Lower leg skin (tissue), 4 donors: ENCODE results near the gene BACH1. TPM values are rescaled to one million over a fixed set of nuclear protein-coding genes. Genes with fewer than 3 reads are reported as not detected.

ENCODE experiments used
- DNase-seq, 2 donors: peaks; one replicate each; pipeline ENCODE4 v3.0.0-alpha.2; 2019; ENCODE audit warnings: low spot score in 2 of 2
- H3K4me3 ChIP-seq: fragments of 200-600 bp; sonication (generic); 2 replicates; pipeline ENCODE4 v1.5.1; 2017; ENCODE audit warnings: mild to moderate bottlenecking, low read depth; ENCODE audit not compliant: poor library complexity, severe bottlenecking
- POLR2A ChIP-seq, 2 donors: fragments of 450-650 bp; IDR thresholded peaks; one replicate each; pipeline ENCODE4 v1.6.1; 2016 to 2017; ENCODE audit warnings: antibody characterized with exemption in 2 of 2, mild to moderate bottlenecking in 1 of 2, moderate library complexity in 1 of 2
- WGBS, 2 donors: methylation state at CpG; one replicate each; pipeline ENCODE4 v1.1.5; 2018; 5-methylcytosine and 5-hydroxymethylcytosine counted together
- intact Hi-C: fragments of 100-400 bp; cut with DNase I; formaldehyde crosslinking; loops from one replicate; pipeline ENCODE4 v1.15.0; 2023; ENCODE audit warnings: low total_unique reads
- total RNA-seq, 4 donors: library from RNA; depleted of rRNA; stranded (reverse); fragments of >200 nt; gene quantifications; one replicate each; pipeline ENCODE4 v1.1.0, GENCODE V29; 2016
- TF ChIP-seq, protein P1 (sequence below), 3 donors: fragments of 450-650 bp; IDR thresholded peaks; one replicate each; pipeline ENCODE4 v1.5.1; 2016; ENCODE audit warnings: antibody characterized with exemption in 3 of 3, mild to moderate bottlenecking in 3 of 3, moderate library complexity in 2 of 3

Gene BACH1
- total RNA-seq, 4 donors from 2014 or later, result 87.7 to 96.4 (median 91.0) TPM

DNA sequence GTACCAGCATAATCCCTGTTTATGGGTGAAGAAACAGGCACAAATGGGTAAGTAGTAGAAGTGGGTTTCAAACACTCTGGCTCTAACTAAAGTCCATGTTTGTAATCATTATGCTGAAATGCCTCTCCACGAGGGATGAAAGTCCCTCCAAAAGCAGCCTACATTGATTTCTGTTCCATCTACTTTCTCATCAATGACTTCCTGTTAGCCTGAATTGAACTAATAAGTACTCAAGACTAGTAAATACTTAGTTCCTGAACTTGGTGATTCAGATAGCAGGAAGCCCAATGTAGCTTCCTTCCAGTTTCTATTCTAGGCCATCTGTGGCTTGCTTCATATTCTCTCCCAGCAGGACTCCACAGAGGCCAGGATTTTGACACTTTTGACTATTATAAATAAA lies 11.3 kb upstream of the BACH1 start:
- H3K4me3 ChIP-seq, result no peak overlapping the region
- DNase-seq, result no peak
- 64 to 68% methylated on average over 1 of the region's 1 CpG for WGBS, 2 donors
- TF ChIP-seq, protein P1, sequence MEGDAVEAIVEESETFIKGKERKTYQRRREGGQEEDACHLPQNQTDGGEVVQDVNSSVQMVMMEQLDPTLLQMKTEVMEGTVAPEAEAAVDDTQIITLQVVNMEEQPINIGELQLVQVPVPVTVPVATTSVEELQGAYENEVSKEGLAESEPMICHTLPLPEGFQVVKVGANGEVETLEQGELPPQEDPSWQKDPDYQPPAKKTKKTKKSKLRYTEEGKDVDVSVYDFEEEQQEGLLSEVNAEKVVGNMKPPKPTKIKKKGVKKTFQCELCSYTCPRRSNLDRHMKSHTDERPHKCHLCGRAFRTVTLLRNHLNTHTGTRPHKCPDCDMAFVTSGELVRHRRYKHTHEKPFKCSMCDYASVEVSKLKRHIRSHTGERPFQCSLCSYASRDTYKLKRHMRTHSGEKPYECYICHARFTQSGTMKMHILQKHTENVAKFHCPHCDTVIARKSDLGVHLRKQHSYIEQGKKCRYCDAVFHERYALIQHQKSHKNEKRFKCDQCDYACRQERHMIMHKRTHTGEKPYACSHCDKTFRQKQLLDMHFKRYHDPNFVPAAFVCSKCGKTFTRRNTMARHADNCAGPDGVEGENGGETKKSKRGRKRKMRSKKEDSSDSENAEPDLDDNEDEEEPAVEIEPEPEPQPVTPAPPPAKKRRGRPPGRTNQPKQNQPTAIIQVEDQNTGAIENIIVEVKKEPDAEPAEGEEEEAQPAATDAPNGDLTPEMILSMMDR (IDR thresholded peaks at IDR 0.05), result no peak
- TF ChIP-seq POLR2A (IDR thresholded peaks at IDR 0.05), result no peak
- intact Hi-C loops, result no loop called here

DNA sequence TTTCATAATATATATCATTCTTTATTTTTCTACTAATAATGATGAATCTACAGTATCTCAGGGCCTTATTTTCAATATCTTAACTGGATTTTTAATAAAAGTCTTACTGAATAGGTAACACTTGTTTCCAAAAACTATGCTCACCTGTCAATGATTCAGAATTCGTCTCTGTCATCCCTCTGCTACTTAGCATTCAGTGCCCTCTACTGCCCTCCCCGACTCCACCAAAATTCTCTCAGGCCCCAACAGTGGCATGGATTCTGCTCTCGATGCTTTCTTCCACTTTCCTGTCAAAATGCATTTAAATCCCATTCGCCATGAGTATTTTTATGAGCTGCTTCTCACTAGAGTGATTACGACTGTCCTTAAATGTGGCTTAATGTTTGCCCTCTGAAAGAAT lies 10.5 kb upstream of the BACH1 start:
- H3K4me3 ChIP-seq, result no peak overlapping the region
- TF ChIP-seq, protein P1 (IDR thresholded peaks at IDR 0.05), result no peak
- no peak for TF ChIP-seq POLR2A (IDR thresholded peaks at IDR 0.05)
- 90 to 96% methylated on average over 5 of the region's 5 CpGs for WGBS, 2 donors
- DNase-seq, result no peak
- intact Hi-C loops, result no loop called here

DNA sequence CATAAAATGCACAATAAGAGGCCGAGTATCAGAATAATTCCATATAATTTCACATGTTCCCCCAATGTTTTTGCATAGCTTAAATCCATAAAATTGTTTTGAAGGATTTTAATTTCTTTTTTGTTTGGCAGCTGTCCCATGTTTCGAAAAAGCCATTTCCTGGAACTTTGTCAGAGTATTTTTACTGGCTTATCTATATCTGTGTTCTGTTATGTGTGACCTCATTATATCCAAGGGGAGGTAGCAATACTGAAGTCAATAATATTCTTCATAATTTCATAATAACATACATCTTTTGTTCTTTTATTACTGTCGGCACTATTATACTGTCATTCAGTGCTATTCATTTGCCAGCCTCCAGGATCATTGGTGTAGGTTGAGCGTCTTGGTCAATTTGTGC lies 9.4 kb upstream of the BACH1 start:
- intact Hi-C loops, result no loop called here

DNA sequence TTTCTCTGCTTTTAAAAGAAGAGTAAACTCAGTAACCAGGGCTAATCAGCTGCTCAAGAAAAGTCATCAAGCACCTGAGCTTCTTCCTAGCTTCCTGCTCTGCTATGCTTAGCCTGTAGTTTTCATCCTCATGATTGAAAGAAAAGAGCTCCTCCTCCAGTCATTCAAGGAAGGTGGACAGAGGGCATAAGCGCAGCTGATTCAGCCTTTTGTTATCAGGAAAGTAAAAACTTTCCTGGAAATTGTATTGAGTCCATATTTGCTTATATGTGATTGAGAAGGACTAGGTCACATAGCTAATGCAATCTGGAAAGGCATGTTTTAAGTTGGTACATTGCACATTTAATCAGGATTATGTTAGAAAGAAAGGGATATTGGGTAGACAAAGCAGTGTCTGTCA lies 8.5 kb upstream of the BACH1 start:
- H3K4me3 ChIP-seq, result no peak overlapping the region
- TF ChIP-seq, protein P1 (IDR thresholded peaks at IDR 0.05), result no peak
- TF ChIP-seq POLR2A (IDR thresholded peaks at IDR 0.05), result no peak
- DNase-seq, result no peak
- intact Hi-C loops, result loop anchor here (10.0 kb wide), 1 partner anchor 125 kb away; no protein-coding TSS in a partner anchor
- WGBS, 2 donors, result 90 to 100% methylated on average over 1 of the region's 1 CpG

More for the DNA sequence above, 9.4 kb upstream of the BACH1 start:
- DNase-seq, result no peak
- H3K4me3 ChIP-seq, result no peak overlapping the region
- TF ChIP-seq POLR2A (IDR thresholded peaks at IDR 0.05), result no peak
- TF ChIP-seq, protein P1 (IDR thresholded peaks at IDR 0.05), result no peak
- 68 to 69% methylated on average over 4 of the region's 4 CpGs for WGBS, 2 donors

DNA sequence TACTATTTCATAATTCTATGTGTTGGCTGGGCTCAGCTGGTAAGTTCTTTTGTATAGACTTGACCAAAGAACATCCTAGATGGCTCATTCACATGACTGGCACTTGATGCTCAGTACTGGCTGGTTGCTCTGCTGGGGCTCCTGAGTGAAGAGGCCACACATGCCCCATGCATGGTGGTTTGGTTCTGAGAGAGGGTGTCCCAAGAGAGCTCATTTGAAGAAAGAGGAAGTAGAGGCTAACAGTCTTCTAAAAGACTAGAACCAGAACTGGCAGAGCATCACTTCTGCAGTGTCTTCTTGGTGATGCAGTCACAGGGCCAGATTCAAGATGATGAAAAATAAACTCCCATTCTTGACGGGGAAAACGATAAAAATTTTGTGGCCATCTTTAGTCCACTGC lies 5.2 kb upstream of the BACH1 start:
- intact Hi-C loops, result loop anchor here (10.0 kb wide), 1 partner anchor 129 kb away; no protein-coding TSS in a partner anchor
- no peak for TF ChIP-seq POLR2A (IDR thresholded peaks at IDR 0.05)
- TF ChIP-seq, protein P1 (IDR thresholded peaks at IDR 0.05), result no peak
- DNase-seq, result no peak
- H3K4me3 ChIP-seq, result no peak overlapping the region
- 96 to 97% methylated on average over 2 of the region's 2 CpGs for WGBS, 2 donors

DNA sequence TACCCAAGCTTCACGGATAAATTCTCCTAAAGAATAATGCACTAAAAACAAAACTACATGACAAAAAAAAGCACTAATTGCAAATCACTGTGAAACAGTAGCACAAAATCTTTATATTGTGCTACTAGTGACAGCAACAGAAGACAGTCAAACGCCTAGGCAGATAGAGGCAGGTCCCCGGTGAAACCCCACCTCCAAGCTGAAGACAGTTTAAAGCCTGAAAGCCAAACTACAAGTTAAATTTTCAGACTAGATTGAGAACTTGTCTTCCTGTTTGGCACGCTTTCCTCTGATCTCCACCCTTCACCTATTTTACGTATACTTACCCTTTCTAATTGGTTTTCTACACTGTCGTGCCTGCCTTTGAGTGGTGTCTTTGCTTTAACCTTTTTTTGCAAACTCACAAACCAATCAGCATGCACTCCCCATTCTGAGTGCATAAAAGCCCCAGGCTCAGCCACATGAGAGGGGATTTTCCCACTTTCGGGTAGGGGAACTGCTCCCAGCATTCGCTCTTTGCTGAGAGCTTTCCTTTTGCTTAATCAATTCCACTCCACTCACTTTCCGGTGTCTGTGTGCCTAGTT lies 3.6 kb upstream of the BACH1 start:
- H3K4me3 ChIP-seq, result no peak overlapping the region
- 54 to 57% methylated on average over 9 of the region's 9 CpGs for WGBS, 2 donors
- intact Hi-C loops, result loop anchor here (10.0 kb wide), 1 partner anchor 130 kb away; no protein-coding TSS in a partner anchor
- TF ChIP-seq, protein P1 (IDR thresholded peaks at IDR 0.05), result no peak
- no peak for TF ChIP-seq POLR2A (IDR thresholded peaks at IDR 0.05)
- DNase-seq, result no peak
